HG03521 (cell line): ENCODE measurements around the gene BPIFA3.

Source experiments
- ATAC-seq: cut with Tn5 transposase; IDR thresholded peaks from one replicate; pipeline ENCODE4 v1.9.1; 2021; ENCODE audit warnings: mild to moderate bottlenecking, moderate library complexity; ENCODE audit not compliant: unreplicated experiment

BPIFA3 gene

DNA sequence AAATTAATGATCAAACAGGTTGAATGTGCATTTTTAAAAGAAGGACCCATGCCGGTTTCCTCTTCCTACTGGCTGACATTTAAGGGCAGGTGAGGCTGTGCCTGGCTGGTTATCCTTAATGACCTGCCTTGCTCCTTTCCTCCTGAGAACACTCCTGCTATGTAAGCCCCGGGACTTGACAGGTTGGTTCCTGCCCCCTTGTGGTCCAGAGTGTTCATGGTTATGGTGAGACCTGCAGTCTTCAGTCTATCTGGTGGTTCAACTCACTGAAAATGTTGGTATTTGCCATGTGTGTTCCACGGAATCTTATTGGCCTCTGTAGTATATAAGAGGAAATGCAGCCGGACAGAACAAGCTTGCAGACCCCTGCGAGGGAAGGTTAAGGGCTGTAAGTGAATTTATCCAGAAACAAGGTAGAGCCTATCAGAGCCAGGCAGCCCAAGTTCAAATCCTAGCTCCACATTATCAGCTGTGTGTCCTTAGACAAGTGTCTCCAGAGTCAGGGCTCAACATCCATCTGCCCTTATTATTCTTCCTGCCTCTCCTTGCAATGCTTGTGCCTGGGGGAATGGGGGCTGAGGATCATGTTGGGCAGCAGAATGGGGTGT lies 5.2 kb upstream of the BPIFA3 start:
- ATAC-seq = no peak

DNA sequence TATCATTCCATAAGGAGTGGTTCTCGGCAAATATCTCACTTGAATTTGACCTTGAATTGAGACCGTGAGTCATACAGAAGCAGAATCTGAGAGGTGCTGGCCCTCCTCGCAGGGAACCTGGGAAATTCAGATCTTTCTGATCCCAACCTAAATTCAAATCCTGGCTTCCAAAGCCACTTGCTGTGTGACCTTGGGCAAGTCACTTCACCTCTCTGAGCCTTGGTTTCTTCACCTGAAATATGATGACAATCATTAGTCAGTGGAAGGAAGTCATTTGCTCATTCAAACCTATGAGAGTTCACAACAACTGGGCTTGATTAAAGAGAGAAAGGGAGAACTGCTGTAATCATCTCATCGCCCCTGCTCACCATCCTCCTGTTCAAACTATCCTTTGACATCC lies 7.2 kb downstream of the BPIFA3 start:
- ATAC-seq = no peak

DNA sequence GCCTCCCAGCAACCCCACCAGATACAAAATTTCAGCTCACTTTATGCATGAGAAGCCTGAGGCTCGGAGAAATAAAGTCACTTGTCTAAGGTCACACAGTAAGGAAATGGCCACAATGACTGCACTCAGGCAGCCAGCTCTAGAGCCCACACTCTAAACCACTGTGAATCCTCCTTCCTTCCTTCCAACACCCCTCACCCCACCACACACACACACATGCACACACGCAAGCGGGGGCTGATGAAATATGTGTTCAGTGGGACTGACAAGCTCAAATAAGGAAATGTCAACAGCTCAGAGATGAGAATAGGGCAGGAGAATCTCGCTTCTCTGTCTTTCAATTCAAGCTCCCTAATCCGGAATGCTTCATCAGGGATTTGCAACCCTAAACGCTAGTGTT lies 12.7 kb downstream of the BPIFA3 start:
- ATAC-seq = no peak

DNA sequence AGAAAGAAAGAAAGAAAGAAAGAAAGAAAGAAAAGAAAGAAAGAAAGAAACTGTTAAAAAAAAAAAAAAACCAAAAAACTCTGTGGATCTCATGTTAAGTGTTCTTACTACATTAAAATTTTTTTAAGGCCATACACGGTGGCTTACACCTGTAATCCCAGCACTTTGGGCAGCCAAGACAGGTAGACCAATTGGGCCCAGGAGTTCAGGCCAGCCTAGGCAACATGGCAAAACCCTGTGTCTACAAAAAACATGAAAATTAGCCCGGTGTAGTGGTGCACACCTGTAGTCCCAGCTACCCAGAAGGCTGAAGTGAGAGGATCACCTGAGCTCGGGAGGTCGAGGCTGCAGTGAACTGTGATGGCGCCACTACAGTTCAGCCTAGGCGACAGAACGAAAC lies 14.1 kb downstream of the BPIFA3 start:
- ATAC-seq = no peak

DNA sequence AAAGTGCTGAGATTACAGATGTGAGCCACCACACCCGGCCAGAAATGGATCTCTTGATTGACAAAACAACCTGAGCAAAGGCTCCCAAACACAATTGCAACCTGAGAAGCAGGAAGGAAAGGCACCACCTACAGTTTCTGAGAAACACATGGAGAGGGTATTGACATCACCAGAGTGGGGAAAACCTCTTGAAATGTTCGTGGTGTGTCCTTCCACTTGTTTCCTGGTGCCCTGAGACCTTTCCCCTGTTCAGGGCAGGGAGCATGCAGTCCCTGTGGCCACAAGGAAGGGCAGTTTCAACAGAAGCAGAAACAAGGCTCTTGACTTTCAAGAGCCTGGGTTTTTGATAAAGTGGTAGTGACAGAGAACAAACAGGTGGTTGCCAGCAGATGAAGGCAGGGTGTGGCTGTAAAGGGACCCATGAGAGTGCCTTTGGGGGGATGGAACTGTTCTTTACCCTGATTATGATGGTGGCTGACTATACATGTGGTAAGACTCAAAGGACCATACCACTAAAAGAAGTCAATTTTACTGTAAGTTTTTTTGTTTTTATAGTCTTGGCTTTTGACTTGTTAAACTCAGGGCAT lies 15.4 kb downstream of the BPIFA3 start:
- ATAC-seq = no peak

DNA sequence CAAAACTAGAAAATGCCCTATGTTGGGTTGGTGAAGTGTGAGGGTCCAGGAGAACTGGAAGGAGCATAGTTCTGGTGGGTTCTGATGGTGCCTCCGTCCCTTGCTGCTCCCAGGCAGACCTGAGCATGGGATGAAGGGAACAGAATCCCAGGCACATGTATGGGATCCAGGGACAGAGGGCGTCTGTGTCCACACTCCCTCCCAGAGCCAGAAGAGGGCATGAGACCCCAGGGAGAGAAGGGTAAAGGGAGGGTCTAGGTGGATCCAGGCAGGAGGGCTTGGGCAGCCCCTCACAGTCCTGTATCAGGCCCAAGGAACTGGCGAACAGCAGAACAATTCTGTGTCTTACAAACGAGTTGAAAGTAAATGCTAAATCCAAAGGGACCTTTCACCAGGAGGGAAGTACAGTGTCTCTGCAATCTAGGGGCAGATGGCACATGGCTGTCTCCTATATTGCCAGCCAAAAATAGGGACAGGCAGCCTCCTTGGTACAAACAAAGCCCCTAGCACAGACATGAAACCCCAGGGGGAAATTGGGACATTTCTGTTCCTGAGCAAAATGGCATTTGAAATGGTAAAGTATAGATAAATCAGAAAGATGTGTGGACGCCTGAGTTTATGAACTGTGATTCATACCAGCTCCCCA lies 16.1 kb downstream of the BPIFA3 start:
- no peak for ATAC-seq

DNA sequence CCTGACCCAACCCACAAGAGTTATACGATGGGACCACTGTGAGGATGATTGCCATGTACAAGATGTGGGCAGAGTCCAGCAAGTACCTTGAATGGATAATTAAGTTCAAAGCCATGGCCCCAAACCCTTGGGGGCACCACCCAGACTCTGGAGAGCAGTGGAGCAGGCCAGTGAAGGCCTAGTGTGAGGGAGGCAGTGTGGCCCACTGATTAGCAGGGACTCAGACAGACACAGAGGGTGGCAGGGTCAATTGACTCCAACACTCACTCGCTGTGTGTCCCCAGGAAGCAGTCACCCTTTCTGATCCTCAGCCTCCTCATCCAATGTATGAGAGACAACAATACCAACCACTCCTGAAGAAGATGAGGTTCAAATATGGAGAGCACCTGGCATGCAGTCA lies 16.9 kb downstream of the BPIFA3 start:
- ATAC-seq = no peak

- ATAC-seq = no peak
These were observed 18.5 kb downstream of the BPIFA3 start, which contains the start of gene BPIFA1 for GRCh38 chr20:33235696-33236095. TSS of gene BPIFA1 (plus strand) at chr20:33235996. CDS start at chr20:33237712, 1,716 bp downstream.

GRCh38 chr20:33236351-33236750 lies 19.2 kb downstream of the BPIFA3 start:
- no peak for ATAC-seq

GRCh38 chr20:33237989-33238388 lies 20.8 kb downstream of the BPIFA3 start:
- ATAC-seq = no peak

DNA sequence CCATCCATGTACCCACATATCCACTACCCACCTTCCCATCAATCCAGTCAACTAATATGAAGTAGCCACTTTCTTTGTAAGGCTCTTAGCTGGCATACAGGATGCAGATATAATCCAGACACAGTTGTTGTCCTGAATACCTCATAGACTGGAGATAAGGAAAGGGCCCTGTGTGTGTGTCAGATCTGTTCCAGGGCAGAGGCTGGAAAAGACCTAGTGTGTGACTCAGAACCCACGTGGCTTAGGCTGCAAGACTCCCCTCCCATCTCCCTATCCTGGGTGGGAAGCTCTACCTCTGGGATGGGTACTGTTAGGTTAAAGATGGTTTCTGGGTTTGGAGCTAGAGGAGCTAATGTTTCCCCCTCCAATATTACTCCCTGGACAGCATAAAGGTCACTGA lies 22.3 kb downstream of the BPIFA3 start:
- no peak for ATAC-seq

- ATAC-seq = no peak
These were observed 23.0 kb downstream of the BPIFA3 start for GRCh38 chr20:33239979-33240736.

DNA sequence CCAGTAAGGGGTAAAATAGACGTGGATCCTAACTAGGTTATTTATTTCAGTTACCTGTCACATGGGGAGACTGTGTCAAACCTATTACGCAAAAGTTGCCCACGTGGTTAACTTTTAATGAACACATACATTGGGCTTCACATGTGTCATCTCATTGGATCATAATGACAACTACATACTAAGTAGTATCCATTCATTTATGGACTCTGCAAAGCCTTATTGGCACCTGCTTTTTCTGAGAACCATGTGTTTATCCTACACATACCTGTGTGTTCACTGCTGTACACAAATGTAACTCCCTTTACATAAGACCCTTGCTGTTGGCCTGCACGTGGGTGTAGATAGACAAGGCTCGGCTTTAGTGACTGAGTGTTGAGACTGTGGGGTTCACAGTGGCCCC lies 23.8 kb downstream of the BPIFA3 start:
- no peak for ATAC-seq

- no peak for ATAC-seq
These were observed 25.4 kb downstream of the BPIFA3 start for GRCh38 chr20:33242319-33243100.

- no peak for ATAC-seq
These were observed 28.9 kb downstream of the BPIFA3 start for GRCh38 chr20:33246077-33246476.

- no peak for ATAC-seq
These were observed 32.3 kb downstream of the BPIFA3 start for GRCh38 chr20:33249456-33249855.

- no peak for ATAC-seq
These were observed 33.5 kb downstream of the BPIFA3 start for GRCh38 chr20:33250666-33251065.

- ATAC-seq = no peak
These were observed 34.3 kb downstream of the BPIFA3 start for GRCh38 chr20:33251496-33251895.

DNA sequence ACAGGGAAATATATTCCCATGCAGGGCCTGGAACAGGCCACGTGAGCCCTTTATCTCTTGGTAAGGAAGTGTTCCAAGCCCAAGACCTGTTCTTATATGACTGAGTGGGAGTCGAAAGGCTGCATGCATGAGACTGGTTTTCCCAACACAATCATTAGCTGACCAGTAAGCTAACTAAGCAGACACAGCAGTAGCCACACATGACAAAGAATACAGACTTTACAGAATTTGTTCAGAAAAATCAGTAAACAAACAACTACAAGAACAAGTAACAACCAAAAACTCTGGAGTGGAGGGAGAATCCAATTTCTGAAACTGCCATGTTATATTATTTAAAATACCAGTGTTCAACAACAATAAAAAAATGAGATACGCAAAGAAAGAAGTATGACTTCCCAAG lies 35.3 kb downstream of the BPIFA3 start:
- no peak for ATAC-seq

- no peak for ATAC-seq
These were observed 37.9 kb downstream of the BPIFA3 start for GRCh38 chr20:33255005-33255404.

GRCh38 chr20:33257237-33257636 lies 40.1 kb downstream of the BPIFA3 start:
- ATAC-seq = no peak
